A673 (cell line): Measurements from ENCODE around the gene CDKN2B-AS1. TPM values are rescaled to one million over a fixed set of nuclear protein-coding genes. Genes with fewer than 3 reads are reported as not detected.

ENCODE experiments used
- BruUV-seq: library from RNA; stranded (reverse); fragments of 400-500 nt; replicated peaks from 2 replicates; lab custom pipeline; 2021; lab: Mats Ljungman, UMichigan
- CTCF ChIA-PET: fragments of 300-600 bp; sonication (Branson Sonifier 250); formaldehyde crosslinking; loops from one replicate; lab custom pipeline; 2022; ENCODE audit warnings: antibody characterized with exemption; lab: Charles Lee
- POLR2A ChIA-PET: fragments of 300-600 bp; sonication (Branson Sonifier 250); formaldehyde crosslinking; loops from one replicate; lab custom pipeline; 2022; ENCODE audit warnings: antibody characterized with exemption; ENCODE audit not compliant: low non-redundant PET; lab: Charles Lee
- DNase-seq: peaks from one replicate; pipeline ENCODE4 v3.0.0-alpha.2; 2015; ENCODE audit warnings: low spot score
- H3K27ac ChIP-seq: fragments of 200-600 bp; sonication (generic); 2 replicates; pipeline ENCODE4 v1.5.1; 2016; ENCODE audit warnings: mixed run types, low read depth, mild to moderate bottlenecking, mixed read lengths, antibody characterized with exemption, low read length; ENCODE audit not compliant: poor library complexity, severe bottlenecking
- H3K27me3 ChIP-seq: fragments of 200-600 bp; sonication (generic); replicated peaks from 2 replicates; pipeline ENCODE4 v1.6.1; 2017; ENCODE audit warnings: mixed run types, low read depth, mild to moderate bottlenecking, mixed read lengths, antibody characterized with exemption, low read length; ENCODE audit not compliant: insufficient read depth, poor library complexity
- H3K36me3 ChIP-seq: fragments of 200-600 bp; sonication (generic); 2 replicates; pipeline ENCODE4 v1.6.1; 2016; ENCODE audit warnings: mixed run types, mild to moderate bottlenecking, mixed read lengths, antibody characterized with exemption, low read length; ENCODE audit not compliant: insufficient read depth, poor library complexity, severe bottlenecking
- H3K4me1 ChIP-seq: fragments of 200-600 bp; sonication (generic); 2 replicates; pipeline ENCODE4 v1.6.1; 2017; ENCODE audit warnings: mixed run types, mild to moderate bottlenecking, mixed read lengths, antibody characterized with exemption, low read length; ENCODE audit not compliant: insufficient read depth, poor library complexity, severe bottlenecking
- H3K4me3 ChIP-seq: fragments of 200-600 bp; sonication (generic); 2 replicates; pipeline ENCODE4 v1.5.1; 2016; ENCODE audit warnings: low read depth, mixed run types, mild to moderate bottlenecking, mixed read lengths, low read length; ENCODE audit not compliant: poor library complexity, severe bottlenecking
- H3K9me3 ChIP-seq: fragments of 200-600 bp; sonication (generic); 2 replicates; pipeline ENCODE4 v1.6.1; 2016; ENCODE audit warnings: mixed run types, low read depth, mild to moderate bottlenecking, mixed read lengths, antibody characterized with exemption, low read length; ENCODE audit not compliant: poor library complexity, severe bottlenecking
- CTCF ChIP-seq: fragments of 300-800, 200-600 bp; sonication (generic); conservative IDR thresholded peaks from 2 replicates; pipeline ENCODE4 v1.5.1; 2017; ENCODE audit warnings: low read depth, mild to moderate bottlenecking, antibody characterized with exemption, low read length, moderate library complexity, mixed read lengths
- EZH2 ChIP-seq: fragments of 200-600 bp; sonication (generic); IDR thresholded peaks from 2 replicates; pipeline ENCODE4 v1.6.1; 2017; ENCODE audit warnings: borderline replicate concordance, low read depth, mild to moderate bottlenecking, mixed read lengths, antibody characterized with exemption, low read length; ENCODE audit not compliant: poor library complexity, severe bottlenecking
- intact Hi-C: fragments of 100-400 bp; cut with micrococcal nuclease; formaldehyde crosslinking; loops from one replicate; pipeline ENCODE4 v1.10.0; 2022; ENCODE audit not compliant: unreplicated experiment
- total RNA-seq: library from RNA; stranded (reverse); gene quantifications from 2 replicates; pipeline ENCODE4 v1.2.3, GENCODE V29; 2021

Gene CDKN2B-AS1
- total RNA-seq, 1 experiment from 2014 or later = not detected

DNA sequence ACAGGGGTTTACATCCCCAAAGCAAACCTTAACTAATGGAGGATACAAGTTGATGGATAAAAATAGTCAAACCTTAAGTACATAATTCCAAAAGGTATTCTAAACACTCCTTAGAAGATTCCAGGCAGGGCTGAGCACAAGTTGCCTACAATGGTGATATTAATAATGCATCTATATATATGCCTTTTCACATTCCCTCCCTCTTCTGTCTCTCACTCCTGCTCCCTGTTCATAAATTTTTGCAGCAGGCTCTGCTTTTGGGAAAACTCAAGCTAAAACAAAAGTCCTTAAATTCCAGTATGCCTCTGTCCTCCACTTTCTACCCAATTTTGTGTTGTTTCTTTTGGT, 153.9 kb downstream of the CDKN2B-AS1 start:
- intact Hi-C loops = no loop called here
- no peaks in the 10 kb centered on the region for H3K9me3 ChIP-seq
- BruUV-seq = no TSS peak
- no peaks in the 10 kb centered on the region for H3K4me1 ChIP-seq
- TF ChIP-seq EZH2 (no peak), CTCF (no peak)
- no peak overlapping the region for H3K4me3 ChIP-seq
- no peaks in the 10 kb centered on the region for H3K27me3 ChIP-seq
- CTCF ChIA-PET = no interaction called here
- DNase-seq = no peak
- no peak overlapping the region for H3K27ac ChIP-seq
- POLR2A ChIA-PET = no interaction called here
- no peaks in the 10 kb centered on the region for H3K36me3 ChIP-seq

DNA sequence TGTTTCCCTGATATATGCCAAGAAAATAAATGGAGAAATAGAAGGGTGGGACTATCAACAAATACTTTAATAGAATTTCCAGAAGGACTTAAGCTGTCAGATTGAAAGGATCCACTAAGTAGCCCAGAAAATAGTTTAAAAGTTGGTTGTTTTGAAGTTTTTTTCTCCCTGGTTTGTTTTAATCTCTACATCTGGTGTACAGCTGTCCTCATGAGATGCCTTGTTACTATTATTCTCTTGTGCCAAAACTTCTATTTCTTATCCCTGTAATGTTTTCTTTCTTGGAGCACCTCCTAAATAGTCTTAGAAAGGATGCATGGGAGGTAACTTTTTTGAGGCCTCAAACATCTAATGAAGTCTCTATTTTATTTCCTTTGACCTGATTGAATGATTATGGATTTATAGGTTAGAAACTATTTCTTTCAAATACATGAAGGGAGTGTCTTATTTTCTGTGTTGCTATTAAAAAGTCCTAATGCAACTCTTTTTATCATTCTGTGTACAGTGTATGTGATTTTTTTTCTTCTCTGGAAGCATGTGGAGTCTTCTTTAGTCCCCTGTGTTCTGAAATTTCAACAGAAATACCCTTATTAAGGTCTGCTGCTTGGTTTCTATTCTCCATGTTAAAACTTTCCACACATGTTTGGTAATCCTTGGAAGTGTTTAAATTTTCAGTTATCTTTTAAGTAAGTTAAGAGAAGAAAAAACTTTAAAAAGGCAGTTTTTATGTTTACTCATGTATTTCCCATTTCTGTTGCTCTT, 154.5 kb downstream of the CDKN2B-AS1 start:
- ChIA-PET POLR2A (no interaction called here), CTCF (no interaction called here)
- H3K9me3 ChIP-seq = no peaks in the 10 kb centered on the region
- no peaks in the 10 kb centered on the region for H3K36me3 ChIP-seq
- H3K4me3 ChIP-seq = no peak overlapping the region
- no TSS peak for BruUV-seq
- DNase-seq = no peak
- intact Hi-C loops = no loop called here
- no peaks in the 10 kb centered on the region for H3K27me3 ChIP-seq
- no peaks in the 10 kb centered on the region for H3K4me1 ChIP-seq
- H3K27ac ChIP-seq = no peak overlapping the region
- no peak for TF ChIP-seq EZH2

DNA sequence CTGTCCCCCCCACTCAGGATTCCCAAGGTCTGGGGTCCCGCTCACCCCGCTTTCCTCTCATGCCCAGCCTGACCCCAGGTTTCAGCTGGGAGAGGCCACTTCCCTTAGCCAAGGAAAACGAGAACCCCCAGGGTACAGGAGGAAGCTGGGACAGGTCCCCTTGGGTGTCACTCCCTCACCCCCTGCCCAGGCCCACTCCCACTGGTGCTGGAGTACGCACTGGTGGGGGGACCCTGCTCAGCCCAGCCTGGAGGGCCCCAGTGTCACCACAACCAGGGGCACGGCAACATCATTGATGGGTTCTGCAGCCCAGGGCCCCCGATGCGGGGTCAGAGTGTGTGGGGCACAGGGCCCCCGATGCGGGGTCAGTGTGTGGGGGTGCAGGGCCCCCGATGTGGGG, 159.5 kb downstream of the CDKN2B-AS1 start:
- Histone ChIP-seq H3K27me3 (no peaks in the 10 kb centered on the region), H3K36me3 (no peaks in the 10 kb centered on the region), H3K9me3 (no peaks in the 10 kb centered on the region), H3K27ac (no peak overlapping the region), H3K4me3 (no peak overlapping the region), H3K4me1 (no peaks in the 10 kb centered on the region)
- TF ChIP-seq EZH2 (no peak), CTCF (no peak)
- no TSS peak for BruUV-seq
- CTCF ChIA-PET = no interaction called here
- no peak for DNase-seq
- intact Hi-C loops = no loop called here
- POLR2A ChIA-PET = no interaction called here

- no peak overlapping the region for H3K27ac ChIP-seq
- CTCF ChIA-PET = no interaction called here
- intact Hi-C loops = no loop called here
Observed at GRCh38 chr9:22156586-22156985, 162.0 kb downstream of the CDKN2B-AS1 start.

More at GRCh38 chr9:22156586-22156985, 162.0 kb downstream of the CDKN2B-AS1 start:
- no peaks in the 10 kb centered on the region for H3K27me3 ChIP-seq
- no TSS peak for BruUV-seq
- H3K9me3 ChIP-seq = no peaks in the 10 kb centered on the region
- no peak for DNase-seq
- H3K36me3 ChIP-seq = no peaks in the 10 kb centered on the region
- no peak overlapping the region for H3K4me3 ChIP-seq
- TF ChIP-seq EZH2 = no peak
- no peak for TF ChIP-seq CTCF
- POLR2A ChIA-PET = no interaction called here
- H3K4me1 ChIP-seq = no peaks in the 10 kb centered on the region
